HepG2 (cell line): Measurements from ENCODE around the gene DPYD. TPM values are rescaled to one million over a fixed set of nuclear protein-coding genes. Genes with fewer than 3 reads are reported as not detected.

Source experiments
- ATAC-seq: fragments of 200-7000 bp; cut with Tn5 transposase; 3 replicates; pipeline ENCODE4 v1.9.1; 2020; ENCODE audit warnings: mild to moderate bottlenecking, moderate library complexity
- BruUV-seq: library from RNA; stranded (reverse); fragments of 400-500 nt; replicated peaks from 2 replicates; lab custom pipeline; 2021; lab: Mats Ljungman, UMichigan
- CTCF ChIA-PET: fragments of 300-600 bp; formaldehyde crosslinking; extraction: SDS; loops from one replicate; lab custom pipeline; 2021; ENCODE audit warnings: low total read pairs, inconsistent platforms, low intra/inter-chr PET ratio; lab: Yijun Ruan, JAX
- POLR2A ChIA-PET: fragments of 350-600 bp; sonication (Branson Sonifier 250); formaldehyde crosslinking; loops from one replicate; lab custom pipeline; 2020; ENCODE audit warnings: antibody characterized with exemption, inconsistent platforms; lab: Yijun Ruan, JAX
- DNase-seq: peaks from one replicate; pipeline ENCODE4 v3.0.0-alpha.2; 2015; ENCODE audit warnings: low spot score
- FAIRE-seq: peaks from 3 replicates; lab custom pipeline; 2011; peaks lifted over from hg19 to GRCh38; lab: Jason Lieb, UNC
- H2AFZ ChIP-seq: one replicate; pipeline ENCODE4 v1.6.1; 2011; ENCODE audit warnings: low read length, inconsistent platforms
- H3K27ac ChIP-seq: fragments of 300-600 bp; 3 replicates; pipeline ENCODE4 v1.8.0; 2011; ENCODE audit warnings: mixed run types, mild to moderate bottlenecking, mixed read lengths, low read length, inconsistent platforms; ENCODE audit not compliant: insufficient read depth; ENCODE audit errors: extremely low read length
- H3K27me3 ChIP-seq, 2 experiments: fragments of 200-600 bp in 1 of 2; 2 replicates in 1 of 2; 3 replicates in 1 of 2; pipeline versions ENCODE4 v1.6.0 to v1.8.0; 2011; ENCODE audit warnings: low read length in 2 of 2, mild to moderate bottlenecking in 2 of 2, moderate library complexity in 2 of 2, inconsistent platforms in 1 of 2; ENCODE audit not compliant: insufficient read depth in 2 of 2, control insufficient read depth in 1 of 2
- H3K36me3 ChIP-seq, 2 experiments: fragments of 200-600 bp in 1 of 2; replicated peaks in 1 of 2; 2 replicates in 1 of 2; 3 replicates in 1 of 2; pipeline versions ENCODE4 v1.5.1 to v1.8.0; 2011; ENCODE audit warnings: low read length in 2 of 2, inconsistent platforms in 1 of 2; ENCODE audit not compliant: insufficient read depth in 2 of 2, control insufficient read depth in 1 of 2
- H3K4me1 ChIP-seq: 2 replicates; pipeline ENCODE4 v1.5.1; 2012; ENCODE audit warnings: low read length, inconsistent platforms; ENCODE audit not compliant: insufficient read depth
- H3K4me2 ChIP-seq: 2 replicates; pipeline ENCODE4 v1.6.0; 2011; ENCODE audit warnings: low read depth, low read length, inconsistent platforms
- H3K4me3 ChIP-seq, 3 experiments: fragments of 200-600 bp in 1 of 3; sonication (generic), shearing (Covaris generic) in 1 of 3; replicated peaks in 1 of 3; 2 replicates each; pipeline ENCODE4 v1.5.1; 2011 to 2016; ENCODE audit warnings: low read length in 3 of 3, inconsistent platforms in 2 of 3, low read depth in 2 of 3, mild to moderate bottlenecking in 2 of 3, control low read depth in 1 of 3, mixed read lengths in 1 of 3; ENCODE audit not compliant: insufficient read depth in 1 of 3
- H3K79me2 ChIP-seq: one replicate; pipeline ENCODE4 v1.6.1; 2011; ENCODE audit warnings: low read length, inconsistent platforms; ENCODE audit not compliant: insufficient read depth
- H3K9ac ChIP-seq: 2 replicates; pipeline ENCODE4 v1.6.0; 2011; ENCODE audit warnings: mild to moderate bottlenecking, low read depth, low read length, inconsistent platforms; ENCODE audit not compliant: insufficient read depth
- H3K9me3 ChIP-seq: 2 replicates; pipeline ENCODE4 v1.5.1; 2012; ENCODE audit warnings: mild to moderate bottlenecking, low read length
- H4K20me1 ChIP-seq: 2 replicates; pipeline ENCODE4 v1.6.0; 2011; ENCODE audit warnings: inconsistent platforms, mild to moderate bottlenecking, low read length, moderate library complexity; ENCODE audit not compliant: insufficient read depth
- IKZF1 ChIP-seq: fragments of 450-650 bp; IDR thresholded peaks from 2 replicates; pipeline ENCODE4 v1.7.1; 2016
- MAFK ChIP-seq, 2 experiments: IDR thresholded peaks in 1 of 2; conservative IDR thresholded peaks in 1 of 2; 2 replicates each; pipeline ENCODE4 v1.6.1; 2011; ENCODE audit warnings: improper control_type of control experiment in 2 of 2, low read length in 2 of 2
- MXI1 ChIP-seq: IDR thresholded peaks from 3 replicates; pipeline ENCODE4 v1.6.1; 2012; ENCODE audit warnings: low read depth, low read length, inconsistent platforms, borderline replicate concordance
- PHF5A ChIP-seq: IDR thresholded peaks from one replicate; pipeline ENCODE4 v1.6.1; 2018; ENCODE audit warnings: low read depth, missing genetic modification reagents; ENCODE audit not compliant: unreplicated experiment
- ZFY ChIP-seq: sonication (generic); formaldehyde crosslinking; IDR thresholded peaks from 2 replicates; pipeline ENCODE4 v1.4.0; 2020; ENCODE audit warnings: missing genetic modification reagents
- ZNF383 ChIP-seq: sonication (generic); formaldehyde crosslinking; IDR thresholded peaks from 2 replicates; pipeline ENCODE4 v1.4.0; 2020; ENCODE audit warnings: missing genetic modification reagents, mild to moderate bottlenecking, borderline replicate concordance
- WGBS: methylation state at CpG from one replicate; pipeline ENCODE4 v1.1.6; 2017; ENCODE audit warnings: low lambda C conversion rate; 5-methylcytosine and 5-hydroxymethylcytosine counted together
- in situ Hi-C: cut with HindIII; loops from 2 replicates; pipeline ENCODE4 v1.10.0; 2017; ENCODE audit warnings: low pct_unique_long_range_greater_than_20kb; ENCODE audit not compliant: extremely low pct_ligation_motif_present
- intact Hi-C: fragments of 100-400 bp; cut with micrococcal nuclease; formaldehyde crosslinking; loops from one replicate; pipeline ENCODE4 v1.10.0; 2022; ENCODE audit not compliant: unreplicated experiment
- polyA plus RNA-seq, 8 experiments: library from polyadenylated mRNA; depleted of rRNA in 3 of 8; stranded (reverse) in 7 of 8; unstranded in 1 of 8; fragments of >200 nt; fragmentation: Illumina TruSeq in 4 of 8; extraction: Trizol in 4 of 8; gene quantifications; 2 replicates each; pipeline versions ENCODE4 v1.2.1 to v1.2.3, GENCODE V29; 2011 to 2016; ENCODE audit warnings: low read depth in 4 of 8, missing spikeins in 1 of 8, mixed read lengths in 1 of 8; ENCODE audit not compliant: insufficient read depth in 1 of 8
- total RNA-seq, 5 experiments: library from RNA; depleted of rRNA; stranded (reverse); fragments of >200 nt; fragmentation: Illumina TruSeq; extraction: Trizol; gene quantifications; 2 replicates each; pipeline ENCODE4 v1.2.3, GENCODE V29; 2016; ENCODE audit warnings: low read depth in 1 of 5
- TF ChIP-seq, protein P1 (sequence below): sonication (generic); formaldehyde crosslinking; IDR thresholded peaks from 2 replicates; pipeline ENCODE4 v1.4.0; 2020; ENCODE audit warnings: missing genetic modification reagents
- TF ChIP-seq, protein P2 (sequence below): IDR thresholded peaks from 2 replicates; pipeline ENCODE4 v1.6.1; 2016; ENCODE audit warnings: control low read depth

Gene DPYD
- total and polyA plus RNA-seq, 2 of the 13 experiments (the other 11 are each of a cell fraction or from before 2014, with no cell fraction given): 1.3 to 3.4 TPM

DNA sequence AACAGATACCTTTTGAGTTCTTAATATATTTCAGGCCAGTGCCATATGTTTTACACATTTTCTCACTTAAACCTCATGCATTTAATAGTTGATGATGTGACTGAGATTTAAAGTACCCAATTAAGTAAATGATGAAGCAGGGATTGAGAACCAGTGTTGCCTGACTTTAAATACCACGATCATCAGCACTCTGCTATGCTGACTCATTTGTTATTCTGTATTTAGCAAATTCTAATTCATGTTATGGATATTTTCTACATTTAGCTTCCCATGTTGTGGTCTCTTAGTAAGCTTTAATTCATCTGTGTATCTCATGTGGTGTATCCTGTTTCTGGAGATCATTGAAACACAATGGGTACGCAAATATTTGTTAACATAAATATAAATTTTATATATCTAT is 836.3 kb downstream of the DPYD start (continued):
- TF ChIP-seq, protein P1, sequence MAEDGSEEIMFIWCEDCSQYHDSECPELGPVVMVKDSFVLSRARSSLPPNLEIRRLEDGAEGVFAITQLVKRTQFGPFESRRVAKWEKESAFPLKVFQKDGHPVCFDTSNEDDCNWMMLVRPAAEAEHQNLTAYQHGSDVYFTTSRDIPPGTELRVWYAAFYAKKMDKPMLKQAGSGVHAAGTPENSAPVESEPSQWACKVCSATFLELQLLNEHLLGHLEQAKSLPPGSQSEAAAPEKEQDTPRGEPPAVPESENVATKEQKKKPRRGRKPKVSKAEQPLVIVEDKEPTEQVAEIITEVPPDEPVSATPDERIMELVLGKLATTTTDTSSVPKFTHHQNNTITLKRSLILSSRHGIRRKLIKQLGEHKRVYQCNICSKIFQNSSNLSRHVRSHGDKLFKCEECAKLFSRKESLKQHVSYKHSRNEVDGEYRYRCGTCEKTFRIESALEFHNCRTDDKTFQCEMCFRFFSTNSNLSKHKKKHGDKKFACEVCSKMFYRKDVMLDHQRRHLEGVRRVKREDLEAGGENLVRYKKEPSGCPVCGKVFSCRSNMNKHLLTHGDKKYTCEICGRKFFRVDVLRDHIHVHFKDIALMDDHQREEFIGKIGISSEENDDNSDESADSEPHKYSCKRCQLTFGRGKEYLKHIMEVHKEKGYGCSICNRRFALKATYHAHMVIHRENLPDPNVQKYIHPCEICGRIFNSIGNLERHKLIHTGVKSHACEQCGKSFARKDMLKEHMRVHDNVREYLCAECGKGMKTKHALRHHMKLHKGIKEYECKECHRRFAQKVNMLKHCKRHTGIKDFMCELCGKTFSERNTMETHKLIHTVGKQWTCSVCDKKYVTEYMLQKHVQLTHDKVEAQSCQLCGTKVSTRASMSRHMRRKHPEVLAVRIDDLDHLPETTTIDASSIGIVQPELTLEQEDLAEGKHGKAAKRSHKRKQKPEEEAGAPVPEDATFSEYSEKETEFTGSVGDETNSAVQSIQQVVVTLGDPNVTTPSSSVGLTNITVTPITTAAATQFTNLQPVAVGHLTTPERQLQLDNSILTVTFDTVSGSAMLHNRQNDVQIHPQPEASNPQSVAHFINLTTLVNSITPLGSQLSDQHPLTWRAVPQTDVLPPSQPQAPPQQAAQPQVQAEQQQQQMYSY (CRISPR knock-in tag): no peak
- TF ChIP-seq MAFK (conservative IDR thresholded peaks at IDR 0.05 in 1 of 2, IDR thresholded peaks at IDR 0.05 in 1 of 2; ENCODE audit: low read length in 2 of 2) (no peak), PHF5A (no peak), IKZF1 (no peak), ZFY (no peak), MXI1 (no peak)
- TF ChIP-seq, protein P2, sequence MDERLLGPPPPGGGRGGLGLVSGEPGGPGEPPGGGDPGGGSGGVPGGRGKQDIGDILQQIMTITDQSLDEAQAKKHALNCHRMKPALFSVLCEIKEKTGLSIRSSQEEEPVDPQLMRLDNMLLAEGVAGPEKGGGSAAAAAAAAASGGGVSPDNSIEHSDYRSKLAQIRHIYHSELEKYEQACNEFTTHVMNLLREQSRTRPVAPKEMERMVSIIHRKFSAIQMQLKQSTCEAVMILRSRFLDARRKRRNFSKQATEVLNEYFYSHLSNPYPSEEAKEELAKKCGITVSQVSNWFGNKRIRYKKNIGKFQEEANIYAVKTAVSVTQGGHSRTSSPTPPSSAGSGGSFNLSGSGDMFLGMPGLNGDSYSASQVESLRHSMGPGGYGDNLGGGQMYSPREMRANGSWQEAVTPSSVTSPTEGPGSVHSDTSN: no peak

DNA sequence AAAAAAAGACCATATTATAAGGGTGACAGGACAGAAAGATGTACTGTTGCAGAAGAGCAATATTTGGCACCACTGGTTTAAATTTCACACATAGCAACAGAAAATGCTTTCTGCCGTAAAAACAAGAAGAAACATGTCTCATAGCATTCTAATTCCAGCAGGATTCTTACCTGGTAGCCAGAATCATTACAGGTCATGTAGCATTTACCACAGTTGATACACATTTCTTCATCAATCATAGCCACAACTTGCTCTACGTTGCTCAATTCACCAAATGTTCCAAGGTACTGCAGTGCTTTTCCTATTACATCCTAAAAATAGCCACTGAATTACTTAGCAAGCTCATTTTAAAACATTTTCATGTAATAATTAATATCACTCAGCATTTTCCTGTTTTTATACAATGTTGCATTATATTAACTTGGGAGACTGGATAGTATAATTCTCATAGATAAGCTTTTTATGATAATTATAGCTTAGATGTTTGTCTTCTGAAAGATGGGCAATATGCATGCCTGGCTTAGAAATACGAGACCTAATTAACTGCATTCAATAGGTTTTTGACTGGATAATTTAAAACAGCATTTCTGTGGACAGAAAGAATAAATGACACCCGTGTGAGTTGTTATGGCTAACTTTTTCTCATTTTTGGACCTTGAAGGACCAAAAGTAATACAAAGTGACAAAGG is 838.5 kb downstream of the DPYD start:
- H3K27ac ChIP-seq: no peak overlapping the region
- no peak overlapping the region for H3K4me2 ChIP-seq
- no peak overlapping the region for H3K4me3 ChIP-seq
- in situ Hi-C loops (no loop called here), intact Hi-C loops (no loop called here)
- H3K36me3 ChIP-seq: no peaks in the 10 kb centered on the region
- FAIRE-seq: no peak
- no peaks in the 10 kb centered on the region for H3K4me1 ChIP-seq
- H3K9me3 ChIP-seq: no peaks in the 10 kb centered on the region
- CTCF ChIA-PET: no interaction called here
- no TSS peak for BruUV-seq
- no peak for DNase-seq
- no peaks in the 10 kb centered on the region for H4K20me1 ChIP-seq
- TF ChIP-seq MAFK (conservative IDR thresholded peaks at IDR 0.05 in 1 of 2, IDR thresholded peaks at IDR 0.05 in 1 of 2; ENCODE audit: low read length in 2 of 2): peak in 1 of 2 experiments; percentile 8; a peak in 1 of 4 replicates
- TF ChIP-seq ZNF383: no peak
- no peak overlapping the region for H3K9ac ChIP-seq
- POLR2A ChIA-PET: no interaction called here
- ATAC-seq: no peak
- no peak overlapping the region for H2AFZ ChIP-seq
- WGBS: 28% methylated on average over 4 of the region's 4 CpGs
- no peaks in the 10 kb centered on the region for H3K79me2 ChIP-seq
- no peaks in the 10 kb centered on the region for H3K27me3 ChIP-seq
